ENCODE measurements around the gene MMP25.

MMP25 gene

GRCh38 chr16:3095869-3096268 lies 49.5 kb downstream of the MMP25 start:
- no peak for DNase-seq (ENCODE audit: low spot score)

GRCh38 chr16:3096362-3096761 lies 50.0 kb downstream of the MMP25 start:
- no peak for DNase-seq (ENCODE audit: low spot score)

DNA sequence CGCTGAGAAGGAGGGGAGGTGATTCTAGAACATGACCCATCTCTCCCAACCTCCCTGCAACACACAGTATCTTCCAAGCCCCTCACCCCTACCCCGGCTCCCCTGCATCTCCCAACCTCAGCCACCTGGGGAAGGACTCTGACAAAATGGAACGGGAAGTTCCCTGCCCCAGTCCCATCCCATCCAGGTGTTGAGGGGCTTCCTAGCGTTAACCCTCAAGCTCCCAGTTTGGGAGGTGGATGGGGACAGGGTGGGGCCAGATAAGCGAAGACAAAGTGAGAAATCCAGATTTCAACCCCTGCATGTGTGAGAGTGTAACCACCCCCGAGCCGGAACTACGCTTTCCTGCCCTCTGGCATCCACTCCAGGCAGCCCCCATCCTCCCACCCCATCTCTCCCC lies 50.9 kb downstream of the MMP25 start:
- no peak for DNase-seq (ENCODE audit: low spot score)

GRCh38 chr16:3098459-3099394 lies 52.4 kb downstream of the MMP25 start, which contains the start of gene ZSCAN10:
ZSCAN10 (minus strand) TSS chr16:3099294; CDS start chr16:3092937, 6,357 bp downstream.
- DNase-seq (ENCODE audit: low spot score) = no peak

GRCh38 chr16:3099395-3099731 lies 53.0 kb downstream of the MMP25 start:
- DNase-seq (ENCODE audit: low spot score) = no peak

DNA sequence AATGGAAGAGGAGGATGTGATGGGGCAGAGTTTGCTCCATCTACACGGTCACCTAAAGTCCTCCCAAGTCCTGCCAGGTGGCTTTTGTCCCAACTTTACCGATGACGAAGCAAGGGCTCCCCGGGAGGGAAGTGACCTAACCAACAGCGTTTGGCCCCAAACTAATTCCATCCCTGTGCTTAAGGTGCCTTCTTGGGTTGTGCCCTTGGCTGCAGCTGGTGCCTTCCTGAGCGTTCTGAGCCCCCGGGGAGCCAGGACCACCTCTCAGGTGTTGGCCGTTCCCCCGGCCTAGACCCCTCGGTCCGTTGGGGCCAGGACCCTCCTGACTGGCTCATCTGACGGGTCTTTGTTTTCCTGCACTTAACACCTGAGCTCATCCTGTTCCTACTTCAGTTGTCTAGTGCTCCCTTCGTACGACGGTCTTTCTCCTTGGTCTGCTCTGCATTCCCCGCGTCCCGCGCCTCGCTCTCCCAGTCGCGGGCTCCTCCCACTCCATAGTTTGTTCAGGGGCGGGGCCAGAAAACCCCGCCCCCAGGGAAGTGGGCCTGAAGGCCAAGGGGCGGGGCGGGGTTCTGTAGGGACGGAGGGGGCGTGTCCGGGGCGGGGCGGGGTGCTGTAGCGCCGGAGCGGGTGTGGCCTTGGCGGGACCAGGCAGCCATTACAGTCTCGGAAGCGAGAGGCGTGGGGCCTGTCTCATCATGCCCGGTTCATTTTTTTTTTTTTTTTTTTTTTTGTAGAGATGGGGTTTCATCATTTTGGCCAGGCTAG lies 53.6 kb downstream of the MMP25 start:
- peak; percentile 64 for DNase-seq (ENCODE audit: low spot score)

GRCh38 chr16:3101018-3101840 lies 54.9 kb downstream of the MMP25 start:
- no peak for DNase-seq (ENCODE audit: low spot score)

GRCh38 chr16:3101841-3102470 lies 55.6 kb downstream of the MMP25 start:
- DNase-seq (ENCODE audit: low spot score) = no peak

- peak; percentile 81 for DNase-seq (ENCODE audit: low spot score)
Observed at GRCh38 chr16:3106205-3106928, 60.0 kb downstream of the MMP25 start.

All from putamen (tissue), 1 donor.